Superior temporal gyrus (tissue), 1 donor: Measurements from ENCODE around the gene ULK4.
"Not testable (repeated sequence)": the region's sequence is repeated elsewhere in the genome, so short reads cannot be mapped to it uniquely, and the experiment has no call there.

Experiments
- DNase-seq: peaks from one replicate; pipeline ENCODE4 v3.0.0-alpha.2; 2016; ENCODE audit errors: extremely low spot score

The ULK4 gene

DNA sequence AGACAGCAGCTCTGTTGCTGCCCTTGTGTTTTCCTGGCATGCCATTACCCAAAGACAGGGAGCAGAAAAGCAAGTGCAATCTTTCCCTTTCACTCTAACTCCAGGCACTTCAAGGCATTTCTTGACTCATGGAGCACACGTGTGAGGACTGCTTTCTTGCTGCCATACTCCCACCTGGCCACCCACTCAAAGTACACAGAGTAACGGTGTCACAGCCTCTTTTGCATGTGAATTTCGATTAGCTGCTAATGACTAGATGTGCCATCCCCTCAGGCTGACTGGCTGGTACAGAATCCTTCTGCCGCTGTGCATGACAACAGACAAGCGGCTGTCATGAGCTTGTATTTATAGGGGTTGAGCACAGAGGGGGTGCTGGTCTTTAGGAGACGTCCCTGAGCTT is 382.0 kb downstream of the ULK4 start:
- DNase-seq: no peak

DNA sequence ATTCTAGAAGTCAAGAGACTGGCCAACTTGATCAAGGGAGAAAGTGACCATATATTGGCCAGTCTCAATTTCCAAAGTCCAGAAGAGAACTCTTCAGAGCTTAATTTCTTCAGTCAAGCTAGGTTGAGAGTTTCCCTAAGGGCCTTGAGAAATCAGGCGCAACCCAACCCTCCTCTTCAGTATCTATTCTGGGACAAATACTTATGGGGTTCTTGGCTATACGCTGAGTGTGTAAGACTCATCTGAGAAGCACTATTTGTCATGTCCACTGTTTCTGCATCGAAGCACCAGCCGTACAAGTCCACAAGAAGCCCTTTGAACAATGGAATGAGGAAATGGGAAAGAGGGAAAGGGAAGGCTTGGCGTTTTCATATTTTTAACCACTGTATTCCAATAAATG is 383.1 kb downstream of the ULK4 start:
- DNase-seq: no peak

DNA sequence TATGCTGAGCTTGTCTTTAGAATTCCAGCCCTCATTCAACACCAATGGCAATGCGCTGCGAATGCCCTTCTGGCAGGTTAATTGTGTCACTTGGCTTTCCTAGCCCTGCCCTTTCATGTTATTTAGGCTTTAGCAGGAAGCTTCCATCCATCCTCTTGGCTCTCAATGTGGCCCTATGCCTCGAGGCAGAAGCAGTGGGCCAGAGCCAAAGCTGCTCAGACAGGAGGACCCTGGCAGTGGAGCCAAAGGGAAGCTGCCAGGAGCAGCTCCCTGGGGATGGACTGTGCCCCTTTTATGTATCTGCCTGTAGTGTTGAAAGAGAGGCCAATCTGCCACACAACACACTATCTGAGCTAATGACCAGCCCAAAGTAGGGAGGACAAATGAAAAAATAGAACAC is 386.2 kb downstream of the ULK4 start:
- no peak for DNase-seq

DNA sequence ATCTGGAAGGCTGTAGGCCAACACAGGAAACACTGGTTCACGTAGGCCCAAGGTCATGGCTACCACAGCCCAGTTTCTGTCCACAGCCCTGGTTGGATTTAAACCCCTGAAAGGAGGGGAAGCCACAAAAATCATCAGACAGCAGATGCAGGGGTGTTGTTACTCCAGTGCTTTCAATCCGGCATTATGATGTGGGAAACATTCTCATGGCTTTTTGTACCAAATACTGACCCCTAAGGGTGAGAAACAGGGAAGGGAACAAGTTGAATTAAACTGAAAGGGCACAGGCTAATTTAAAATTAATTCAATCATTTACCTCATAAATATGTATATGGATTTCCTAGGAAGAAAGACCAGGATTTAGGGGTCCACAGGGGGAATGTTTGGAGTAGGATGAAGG is 387.0 kb downstream of the ULK4 start:
- DNase-seq: no peak

DNA sequence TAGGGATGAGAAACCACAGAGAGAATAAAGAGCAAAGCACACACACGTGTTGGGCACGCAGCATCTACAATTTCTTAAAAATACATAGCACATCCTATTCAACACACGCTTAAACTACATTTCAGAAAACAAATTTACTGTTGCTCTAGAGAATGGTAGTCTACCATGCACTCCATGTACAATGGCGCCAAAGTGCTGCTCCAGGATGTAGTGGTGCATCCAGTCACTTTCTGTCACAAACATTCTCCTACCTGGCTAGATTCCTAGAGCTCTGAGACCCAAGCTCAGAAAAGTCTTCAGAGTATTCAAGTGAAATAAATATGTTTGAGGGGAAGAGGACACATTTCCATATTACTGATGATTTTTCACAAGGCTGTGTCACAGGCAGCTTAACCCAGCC is 388.3 kb downstream of the ULK4 start:
- DNase-seq: no peak

DNA sequence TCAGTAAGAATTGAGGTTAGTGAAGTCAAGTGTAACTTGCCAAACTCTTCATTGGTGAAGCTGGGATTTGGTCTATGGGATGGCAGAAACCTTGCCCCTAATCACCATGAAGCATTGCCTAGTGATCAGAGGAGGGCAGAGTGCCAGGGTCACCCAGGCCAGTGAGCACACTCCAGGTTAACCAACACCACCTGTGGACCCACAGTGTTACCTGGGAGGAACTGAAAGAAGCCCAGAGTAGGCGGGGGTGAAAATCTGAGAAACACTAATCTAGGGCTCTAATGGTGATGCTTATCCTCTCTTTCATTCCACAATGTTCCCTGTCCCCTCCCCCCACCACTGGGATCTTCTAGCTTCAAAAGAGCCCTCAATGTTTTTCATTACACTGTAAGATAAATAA is 389.8 kb downstream of the ULK4 start:
- DNase-seq: no peak

DNA sequence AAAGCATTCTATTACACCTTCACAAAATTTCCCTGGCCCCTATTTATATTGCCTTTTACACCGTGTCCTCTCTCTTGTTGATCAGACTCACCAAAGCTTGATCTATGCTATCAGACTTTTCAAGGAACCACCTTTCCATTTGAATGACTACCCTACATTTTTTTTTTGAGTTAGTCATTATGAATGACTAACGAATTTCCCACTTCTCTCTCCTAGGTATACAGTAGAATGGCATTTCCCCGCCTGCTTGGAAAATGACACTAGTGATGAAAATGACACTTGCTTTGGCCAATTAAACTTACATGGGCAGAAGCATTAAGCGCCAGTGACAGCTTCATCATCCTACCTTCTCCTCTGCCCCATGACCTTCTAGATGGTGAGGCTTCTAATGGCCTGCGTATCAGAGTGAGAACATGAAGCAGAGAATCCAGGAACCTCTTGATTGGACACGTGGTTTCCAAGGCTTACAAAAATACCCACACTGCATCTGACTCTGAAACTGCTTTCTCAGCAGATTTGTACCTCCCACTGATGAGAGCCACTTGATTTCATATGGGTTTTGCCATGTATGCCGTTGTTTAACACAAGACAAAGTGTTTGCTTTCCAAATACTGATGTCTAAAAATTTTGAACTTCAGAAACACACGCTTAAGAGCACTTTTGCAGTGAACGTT is 392.1 kb downstream of the ULK4 start:
- no peak for DNase-seq

DNA sequence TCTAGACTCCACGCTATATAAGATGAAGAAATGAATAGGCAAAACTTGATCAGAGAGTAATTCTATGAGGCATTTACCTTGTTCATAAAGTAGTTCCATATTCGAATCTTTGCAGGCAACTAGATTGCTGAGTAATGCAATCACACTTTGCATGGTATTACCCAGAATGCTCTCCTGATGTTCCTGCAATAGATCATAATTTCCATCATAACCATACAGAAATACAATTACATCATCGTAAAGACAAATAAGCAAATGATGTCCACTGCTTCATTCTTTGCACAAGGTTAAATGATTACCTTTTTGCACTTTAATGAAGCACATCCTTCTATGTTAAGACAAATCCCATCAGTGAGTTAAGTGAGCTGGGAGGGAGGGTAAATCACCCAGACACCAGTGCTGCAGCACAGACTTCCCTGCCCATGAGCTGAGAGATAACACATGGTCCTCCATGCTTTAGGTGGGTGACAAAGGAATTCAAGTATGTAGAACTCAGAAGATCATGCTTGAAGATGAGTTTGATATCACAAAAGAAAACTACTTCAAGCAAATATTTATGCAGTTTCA is 395.9 kb downstream of the ULK4 start:
- no peak for DNase-seq

DNA sequence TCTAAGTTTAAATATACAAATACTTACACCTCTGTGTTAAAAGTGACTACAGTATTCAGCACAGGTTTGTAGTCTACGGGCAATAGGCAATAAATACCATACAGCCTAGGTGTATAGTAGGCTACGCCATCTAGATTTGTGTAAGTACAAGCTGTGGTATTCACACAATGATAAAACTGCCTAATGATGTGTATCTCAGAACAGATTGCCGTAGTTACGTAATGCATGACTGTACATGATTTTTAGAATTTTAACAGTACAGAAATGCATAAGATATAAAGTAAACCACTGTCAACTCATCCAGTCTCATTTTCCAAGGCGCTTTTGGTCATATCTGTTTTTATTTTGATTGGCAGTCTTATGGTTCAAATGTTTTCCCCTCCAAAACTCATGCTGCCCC is 396.9 kb downstream of the ULK4 start:
- no peak for DNase-seq

DNA sequence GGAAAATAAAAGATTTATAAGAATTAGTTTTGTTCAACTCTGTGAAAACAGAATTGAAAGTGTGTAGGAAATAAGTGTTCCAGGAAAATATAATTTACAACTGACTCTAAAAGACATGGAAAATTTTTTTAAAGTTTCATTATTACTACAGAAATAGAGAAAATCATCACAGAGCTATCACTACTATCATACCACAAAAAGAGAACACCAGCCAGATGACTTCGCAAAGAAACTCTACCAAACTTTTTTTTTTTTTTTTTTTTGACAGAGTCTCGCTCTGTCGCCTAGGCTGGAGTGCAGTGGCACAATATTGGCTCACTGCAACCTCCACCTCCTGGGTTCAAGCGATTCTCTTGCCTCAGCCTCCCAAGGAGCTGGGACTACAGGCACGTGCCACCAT is 405.7 kb downstream of the ULK4 start:
- DNase-seq: not testable (repeated sequence)

DNA sequence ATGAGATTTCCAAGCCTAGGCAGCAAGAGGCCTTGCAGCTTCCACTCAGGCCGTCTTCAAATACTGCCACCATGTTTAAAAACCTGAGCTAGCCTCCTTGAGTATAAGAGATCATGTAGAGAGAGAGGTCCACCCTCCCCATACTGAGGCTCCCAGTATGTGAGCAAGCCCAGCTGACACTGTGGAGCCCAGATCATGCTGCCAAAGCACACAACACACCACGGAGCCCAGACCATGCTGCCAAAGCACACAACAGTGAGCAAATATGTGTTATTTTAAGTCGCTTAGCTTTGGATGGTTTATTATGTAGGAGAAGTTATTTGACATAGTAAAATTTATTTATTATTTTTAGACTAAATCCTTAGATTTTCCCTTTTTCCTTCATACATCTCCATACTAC is 428.9 kb downstream of the ULK4 start:
- no peak for DNase-seq

DNA sequence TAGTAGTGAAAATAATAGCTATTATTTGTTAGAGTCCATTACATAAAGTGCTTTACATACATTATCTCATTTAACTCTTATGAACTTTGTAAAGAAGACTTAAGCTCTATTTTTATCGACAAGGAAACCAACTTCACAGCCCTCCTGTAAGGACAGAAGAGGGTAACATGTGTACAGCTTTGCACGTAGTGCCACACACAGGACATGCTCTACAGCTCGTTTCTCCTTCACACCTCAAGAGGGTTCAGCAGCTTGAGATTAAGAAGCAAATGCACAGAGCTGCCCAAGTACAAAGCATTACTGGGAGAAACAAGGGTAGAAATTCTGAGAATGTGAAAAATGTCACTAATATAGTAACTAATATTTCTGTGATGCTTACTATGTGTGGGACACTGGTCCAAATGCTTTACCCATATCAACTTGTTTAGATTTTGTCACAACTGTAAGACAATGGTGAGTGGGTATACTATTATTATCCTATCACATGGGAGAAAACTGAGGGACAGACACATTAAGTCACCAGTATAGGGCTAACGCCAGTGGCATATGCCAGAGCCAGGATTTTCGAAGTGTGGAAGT is 434.8 kb downstream of the ULK4 start:
- DNase-seq: no peak

DNA sequence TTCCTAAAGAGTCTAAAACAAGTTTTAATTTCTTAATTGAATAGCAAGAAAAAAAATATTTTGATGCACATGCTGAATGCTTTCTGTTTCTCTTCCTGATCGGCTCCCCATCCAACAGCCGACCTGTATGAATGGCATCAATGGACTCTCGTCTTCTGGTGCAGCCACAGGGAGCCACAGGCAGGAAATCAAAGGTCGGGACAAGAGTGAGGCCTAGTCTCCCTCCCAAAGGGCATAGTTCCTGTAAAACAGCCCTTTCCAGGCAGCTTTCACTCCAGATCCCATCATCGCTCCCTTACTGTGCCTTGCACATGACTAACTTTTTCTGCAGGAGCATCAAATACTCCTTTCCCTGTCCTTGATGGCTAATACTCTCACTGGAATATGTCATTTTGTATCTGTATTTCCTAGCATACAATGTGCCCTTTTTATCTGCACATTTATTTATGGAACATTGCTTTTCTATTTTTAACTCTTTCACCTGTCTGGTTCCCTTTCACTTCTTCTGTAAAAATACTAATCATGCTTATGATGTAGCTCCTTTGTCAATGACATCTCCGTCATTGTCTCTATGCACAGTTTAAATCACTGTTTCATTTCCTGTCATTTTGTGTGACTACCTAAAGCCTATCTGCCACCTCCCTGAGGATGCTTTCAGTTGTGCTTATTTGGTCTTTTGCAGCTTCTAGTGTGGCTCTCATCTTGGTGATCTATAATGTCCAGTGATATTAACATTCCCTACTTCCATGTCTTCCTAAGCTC is 436.4 kb downstream of the ULK4 start:
- no peak for DNase-seq

DNA sequence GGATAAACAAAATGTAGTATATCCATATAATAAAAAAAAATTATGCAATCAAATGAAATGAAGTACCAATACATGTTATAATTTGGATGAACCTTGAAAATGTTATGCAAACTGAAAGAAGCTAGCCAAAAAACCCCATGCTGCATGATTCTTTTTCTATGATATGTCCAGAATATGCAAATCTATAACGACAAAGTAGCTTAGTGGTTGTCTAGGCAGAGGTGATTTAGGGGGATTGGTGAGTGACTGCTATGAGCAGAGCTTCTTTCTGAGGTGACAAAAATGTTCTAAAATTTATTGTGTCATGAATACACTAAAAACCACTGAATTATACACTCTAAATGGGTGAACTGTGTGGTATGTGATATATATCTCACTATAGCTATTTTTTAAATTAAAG is 438.0 kb downstream of the ULK4 start:
- no peak for DNase-seq

DNA sequence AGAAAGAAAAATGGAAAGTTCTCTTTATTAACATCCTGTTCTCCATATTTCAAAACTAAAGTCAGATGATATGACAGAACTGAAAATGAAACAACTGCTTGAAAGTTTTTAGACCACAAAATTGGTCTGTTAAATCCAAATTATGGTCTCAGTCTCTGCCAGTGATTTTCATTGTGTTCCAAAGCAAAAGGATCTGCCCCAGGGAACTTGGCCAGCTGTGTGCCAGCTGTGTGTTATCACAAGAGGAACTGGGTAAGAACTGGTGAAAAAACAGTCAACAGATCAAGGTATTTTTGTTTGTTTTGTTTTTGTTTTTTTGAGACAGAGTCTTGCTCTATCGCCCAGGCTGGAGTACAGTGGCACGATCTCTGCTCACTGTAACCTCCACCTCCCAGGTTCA is 439.3 kb downstream of the ULK4 start:
- no peak for DNase-seq

DNA sequence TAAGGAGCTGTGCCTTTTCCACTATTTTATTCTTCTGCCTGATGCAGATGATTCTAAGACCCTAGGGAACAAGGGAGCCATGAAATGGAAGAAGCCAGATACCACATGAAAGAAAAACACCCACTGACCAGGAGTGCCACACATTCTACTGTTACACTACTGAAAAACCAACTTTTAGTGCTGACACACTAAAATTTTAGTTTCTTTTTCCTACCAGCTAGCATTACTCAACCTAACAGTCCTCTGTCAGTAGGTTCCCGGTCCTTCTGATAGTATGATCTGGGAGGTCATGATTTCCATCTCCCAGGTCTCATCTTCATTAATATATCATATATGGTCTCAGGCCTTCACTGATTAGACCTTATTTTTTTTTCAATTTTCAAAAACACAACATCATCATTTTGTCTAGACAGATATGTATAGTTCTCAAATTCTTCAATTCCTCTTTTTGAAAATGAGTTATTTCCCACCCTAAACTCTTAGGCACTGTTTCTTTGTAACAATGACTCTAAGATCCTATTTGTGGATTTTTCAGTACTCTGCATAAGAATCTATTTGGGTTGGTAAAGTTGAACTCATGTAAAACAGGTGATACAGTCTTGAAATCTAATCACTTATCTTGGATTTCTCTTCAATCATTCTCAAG is 440.8 kb downstream of the ULK4 start:
- DNase-seq: no peak

DNA sequence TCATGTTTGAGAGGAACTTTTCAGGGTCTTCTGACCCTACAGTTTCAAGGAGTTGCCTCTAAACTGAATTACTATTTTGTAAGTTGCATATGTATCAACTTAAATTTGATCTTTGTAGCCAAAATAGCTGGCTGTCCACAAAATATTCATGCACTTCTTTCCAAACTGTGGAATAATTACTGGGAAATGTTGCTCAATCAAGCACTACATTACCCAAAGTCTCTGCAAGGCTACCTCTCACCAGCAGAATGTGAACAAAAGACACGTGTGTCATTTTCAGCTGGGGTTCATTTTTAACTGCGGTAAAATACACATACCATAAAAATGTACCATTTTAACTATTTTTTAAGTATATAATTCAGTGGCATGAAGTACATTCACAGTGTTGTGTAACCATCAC is 442.2 kb downstream of the ULK4 start:
- DNase-seq: no peak

DNA sequence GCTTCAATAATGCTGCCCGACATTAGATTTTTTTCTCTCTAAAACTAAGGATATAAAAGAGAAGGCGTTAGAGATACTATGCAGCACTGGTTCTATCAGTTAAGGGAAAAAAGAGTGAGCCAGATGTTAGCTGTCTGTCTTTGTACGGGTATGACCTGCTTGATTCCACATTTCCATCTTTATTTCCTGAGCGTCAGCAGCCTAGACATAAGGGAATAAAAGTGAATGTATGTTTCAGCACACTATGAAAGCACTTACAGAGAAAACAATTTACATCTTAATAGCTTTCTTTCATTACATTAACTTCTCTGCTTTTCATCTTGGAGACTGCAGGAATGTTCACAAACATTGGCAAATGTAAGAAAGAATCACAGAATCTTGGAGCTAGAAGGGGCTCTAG is 443.3 kb downstream of the ULK4 start:
- no peak for DNase-seq

DNA sequence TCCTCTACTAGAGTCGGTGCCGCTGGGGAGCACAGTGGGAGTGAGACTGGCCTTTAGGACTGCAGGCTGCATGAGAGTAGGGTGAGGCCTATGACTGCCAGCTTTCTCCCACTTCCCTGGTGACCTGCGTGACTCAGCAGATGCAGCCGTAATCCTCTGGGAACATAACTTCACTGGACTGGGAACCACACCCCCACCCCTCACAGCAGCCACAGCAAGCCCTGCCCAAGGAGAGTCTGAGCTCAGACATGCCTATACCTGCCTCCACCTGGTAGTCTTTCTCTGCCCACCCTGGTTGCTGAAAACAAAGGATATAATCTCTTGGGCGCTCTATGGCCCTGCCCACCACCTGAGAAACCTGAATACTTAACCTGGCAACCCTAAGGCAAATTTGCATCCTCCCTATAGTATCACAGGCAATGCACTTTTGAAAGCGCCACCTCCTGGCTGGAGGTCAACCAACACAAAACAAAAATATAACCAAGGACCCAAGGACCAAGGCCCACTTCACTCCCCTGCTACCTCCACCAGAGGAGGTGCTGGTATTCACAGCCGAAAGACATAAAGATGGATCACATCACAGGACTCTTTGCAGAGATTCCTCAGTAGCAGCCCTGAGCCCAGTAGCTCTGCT is 453.7 kb downstream of the ULK4 start:
- DNase-seq: no peak

DNA sequence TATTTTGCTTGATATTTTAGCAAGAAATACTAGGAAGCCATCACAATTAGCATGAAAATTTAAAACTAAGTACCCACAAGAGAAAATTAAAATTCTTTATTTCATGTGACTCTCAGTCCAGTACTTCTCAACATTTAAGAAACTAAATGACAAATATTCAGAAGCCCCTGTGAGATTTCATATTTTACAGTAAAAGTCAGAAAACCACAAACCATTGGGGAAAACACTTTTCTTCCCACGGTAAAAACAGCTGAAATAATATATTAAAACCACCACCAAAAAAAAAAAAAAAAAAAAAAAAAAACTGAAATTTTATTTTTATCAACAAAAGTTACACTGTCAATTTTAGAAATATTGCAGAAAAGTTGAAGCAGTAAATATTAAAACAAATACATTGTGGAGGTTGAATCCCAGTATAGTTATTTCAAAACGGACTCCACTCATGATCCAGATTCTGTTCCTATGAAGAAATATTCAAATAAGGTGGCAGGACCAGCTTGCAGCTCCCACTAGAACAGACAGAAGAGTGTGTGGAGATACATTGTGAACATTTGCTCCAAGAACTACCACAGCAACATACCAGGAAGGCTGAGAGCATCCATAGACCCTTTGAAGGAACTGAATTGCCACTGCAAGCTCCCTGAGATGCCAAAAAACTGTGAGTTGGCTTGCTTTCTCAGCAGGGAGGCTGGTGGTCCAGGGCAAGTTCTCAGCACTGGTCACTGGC is 454.4 kb downstream of the ULK4 start:
- no peak for DNase-seq

DNA sequence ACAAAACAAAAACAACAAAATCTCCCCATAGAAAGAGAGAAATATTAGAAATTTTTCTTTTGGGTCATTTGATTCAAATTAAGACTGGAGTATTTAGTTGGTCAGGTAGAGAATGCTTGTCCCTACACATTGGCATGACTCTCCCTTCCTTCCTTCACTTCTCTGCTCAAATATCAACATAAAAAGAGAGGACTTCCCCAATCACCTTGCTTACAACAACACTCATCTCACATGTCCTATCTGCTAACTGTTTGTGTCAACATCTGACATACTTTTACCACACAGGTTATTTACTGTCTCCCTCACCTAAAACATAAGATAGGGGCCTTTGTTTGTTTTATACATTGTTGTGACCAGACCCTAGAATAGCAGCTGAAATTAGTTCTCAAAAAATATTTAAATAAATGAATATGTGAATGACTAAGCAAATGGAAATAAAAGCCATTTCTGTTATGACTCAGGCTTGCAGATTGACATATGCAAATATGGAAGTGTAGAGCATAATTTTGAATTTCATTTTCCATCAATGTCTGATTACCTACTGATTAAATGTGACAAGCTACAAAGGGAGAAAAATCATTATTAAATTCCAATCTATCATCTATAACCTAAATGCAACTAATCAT is 457.8 kb downstream of the ULK4 start:
- no peak for DNase-seq
